Measurements from ENCODE around the gene LPCAT1. TPM values are rescaled to one million over a fixed set of nuclear protein-coding genes. Genes with fewer than 3 reads are reported as not detected.
"Not testable (repeated sequence)": the region's sequence is repeated elsewhere in the genome, so short reads cannot be mapped to it uniquely, and the experiment has no call there.

LPCAT1 gene
- total RNA-seq, 2 donors from 2014 or later = 90.0 to 179 TPM

GRCh38 chr5:1509346-1510085 is 14.2 kb downstream of the LPCAT1 start:
- Mint-ChIP-seq H3K36me3 (no peaks in the 10 kb centered on the region), H3K4me1 (ENCODE audit: low read depth in 2 of 2) (peaks cover 53 to 60% of the 10 kb centered on the region in 2 donors), H3K27me3 (no peaks in the 10 kb centered on the region), H3K9me3 (no peaks in the 10 kb centered on the region), H3K4me3 (no peak overlapping the region), H3K27ac (peak overlapping the region; percentile 35 to 54)
- ATAC-seq (no peak), DNase-seq (ENCODE audit: low spot score) (peak; percentile 46)

- Mint-ChIP-seq H3K27me3 (no peaks in the 10 kb centered on the region), H3K4me1 (ENCODE audit: low read depth in 2 of 2) (peaks cover 56 to 62% of the 10 kb centered on the region in 2 donors), H3K9me3 (no peaks in the 10 kb centered on the region), H3K4me3 (no peak overlapping the region), H3K27ac (peak overlapping the region in 1 of 2 donors; percentile 54), H3K36me3 (no peaks in the 10 kb centered on the region)
- no peak for ATAC-seq
- DNase-seq (ENCODE audit: low spot score) = peak; percentile 59
Observed at GRCh38 chr5:1508659-1509290, 15.0 kb downstream of the LPCAT1 start.

- H3K4me3 Mint-ChIP-seq = no peak overlapping the region
- no peaks in the 10 kb centered on the region for H3K27me3 Mint-ChIP-seq
- peaks cover 56 to 64% of the 10 kb centered on the region in 2 donors for H3K4me1 Mint-ChIP-seq (ENCODE audit: low read depth in 2 of 2)
- peak; percentile 47 for DNase-seq (ENCODE audit: low spot score)
- no peaks in the 10 kb centered on the region for H3K9me3 Mint-ChIP-seq
- no peak for ATAC-seq
- H3K27ac Mint-ChIP-seq = peak overlapping the region in 1 of 2 donors; percentile 54
- H3K36me3 Mint-ChIP-seq = no peaks in the 10 kb centered on the region
Observed at GRCh38 chr5:1507961-1508658, 15.7 kb downstream of the LPCAT1 start.

GRCh38 chr5:1507457-1507856 is 16.3 kb downstream of the LPCAT1 start:
- no peak for ATAC-seq
- Mint-ChIP-seq H3K27ac (peak overlapping the region in 1 of 2 donors; percentile 56), H3K27me3 (no peaks in the 10 kb centered on the region), H3K9me3 (no peaks in the 10 kb centered on the region), H3K36me3 (no peaks in the 10 kb centered on the region), H3K4me3 (no peak overlapping the region), H3K4me1 (ENCODE audit: low read depth in 2 of 2) (peaks cover 58 to 65% of the 10 kb centered on the region in 2 donors)
- DNase-seq (ENCODE audit: low spot score) = peak; percentile 34

GRCh38 chr5:1507014-1507375 is 16.8 kb downstream of the LPCAT1 start:
- Mint-ChIP-seq H3K27me3 (no peaks in the 10 kb centered on the region), H3K4me3 (no peak overlapping the region), H3K4me1 (ENCODE audit: low read depth in 2 of 2) (peaks cover 62 to 65% of the 10 kb centered on the region in 2 donors), H3K9me3 (no peaks in the 10 kb centered on the region), H3K27ac (peak overlapping the region in 1 of 2 donors; percentile 56), H3K36me3 (no peaks in the 10 kb centered on the region)
- DNase-seq (ENCODE audit: low spot score) = peak; percentile 40
- no peak for ATAC-seq

- Mint-ChIP-seq H3K9me3 (no peaks in the 10 kb centered on the region), H3K4me3 (no peak overlapping the region), H3K27ac (peak overlapping the region in 1 of 2 donors; percentile 56), H3K36me3 (no peaks in the 10 kb centered on the region), H3K27me3 (no peaks in the 10 kb centered on the region), H3K4me1 (ENCODE audit: low read depth in 2 of 2) (peaks cover 63 to 64% of the 10 kb centered on the region in 2 donors)
- no peak for ATAC-seq
- DNase-seq (ENCODE audit: low spot score) = peak; percentile 51
Observed at GRCh38 chr5:1506242-1507013, 17.3 kb downstream of the LPCAT1 start.

GRCh38 chr5:1505506-1506241 is 18.1 kb downstream of the LPCAT1 start:
- DNase-seq (ENCODE audit: low spot score) (no peak), ATAC-seq (no peak)
- peak overlapping the region; percentile 43 for H3K4me3 Mint-ChIP-seq
- H3K4me1 Mint-ChIP-seq (ENCODE audit: low read depth in 2 of 2) = peaks cover 66 to 67% of the 10 kb centered on the region in 2 donors
- no peak overlapping the region for H3K27ac Mint-ChIP-seq
- H3K36me3 Mint-ChIP-seq = no peaks in the 10 kb centered on the region
- H3K27me3 Mint-ChIP-seq = no peaks in the 10 kb centered on the region
- no peaks in the 10 kb centered on the region for H3K9me3 Mint-ChIP-seq

GRCh38 chr5:1505089-1505488 is 18.7 kb downstream of the LPCAT1 start:
- H3K36me3 Mint-ChIP-seq; H3K27me3 Mint-ChIP-seq; ATAC-seq; H3K9me3 Mint-ChIP-seq; DNase-seq (ENCODE audit: low spot score); H3K27ac Mint-ChIP-seq: not testable (repeated sequence)
- Mint-ChIP-seq H3K4me1 (ENCODE audit: low read depth in 2 of 2) (peaks cover 62 to 67% of the 10 kb centered on the region in 2 donors), H3K4me3 (peak overlapping the region; percentile 32)

GRCh38 chr5:1504617-1505016 is 19.1 kb downstream of the LPCAT1 start:
- Mint-ChIP-seq H3K36me3 (no peaks in the 10 kb centered on the region), H3K27ac (peak overlapping the region in 1 of 2 donors; percentile 59), H3K4me1 (ENCODE audit: low read depth in 2 of 2) (peaks cover 59 to 67% of the 10 kb centered on the region in 2 donors), H3K27me3 (no peaks in the 10 kb centered on the region), H3K9me3 (no peaks in the 10 kb centered on the region), H3K4me3 (peak overlapping the region; percentile 32)
- DNase-seq (ENCODE audit: low spot score) (no peak), ATAC-seq (no peak)

- H3K27me3 Mint-ChIP-seq = no peaks in the 10 kb centered on the region
- peaks cover 55 to 66% of the 10 kb centered on the region in 2 donors for H3K4me1 Mint-ChIP-seq (ENCODE audit: low read depth in 2 of 2)
- no peaks in the 10 kb centered on the region for H3K9me3 Mint-ChIP-seq
- DNase-seq (ENCODE audit: low spot score) = no peak
- no peaks in the 10 kb centered on the region for H3K36me3 Mint-ChIP-seq
- H3K4me3 Mint-ChIP-seq = peak overlapping the region; percentile 84
- H3K27ac Mint-ChIP-seq = peak overlapping the region; percentile 59 to 74
- ATAC-seq = no peak
Observed at GRCh38 chr5:1504069-1504595, 19.6 kb downstream of the LPCAT1 start.

GRCh38 chr5:1503241-1504068 is 20.3 kb downstream of the LPCAT1 start:
- H3K36me3 Mint-ChIP-seq = peaks cover 3% of the 10 kb centered on the region
- peak overlapping the region; percentile 59 to 74 for H3K27ac Mint-ChIP-seq
- H3K4me1 Mint-ChIP-seq (ENCODE audit: low read depth in 2 of 2) = peaks cover 62 to 73% of the 10 kb centered on the region in 2 donors
- H3K9me3 Mint-ChIP-seq = no peaks in the 10 kb centered on the region
- ATAC-seq (peak; percentile 69 to 75), DNase-seq (ENCODE audit: low spot score) (peak; percentile 78)
- H3K4me3 Mint-ChIP-seq = peak overlapping the region; percentile 84
- no peaks in the 10 kb centered on the region for H3K27me3 Mint-ChIP-seq

- Mint-ChIP-seq H3K27ac (peak overlapping the region; percentile 59 to 74), H3K27me3 (no peaks in the 10 kb centered on the region), H3K4me1 (ENCODE audit: low read depth in 2 of 2) (peaks cover 66 to 74% of the 10 kb centered on the region in 2 donors), H3K9me3 (no peaks in the 10 kb centered on the region), H3K4me3 (peak overlapping the region; percentile 84), H3K36me3 (peaks cover 4% of the 10 kb centered on the region)
- ATAC-seq (no peak), DNase-seq (ENCODE audit: low spot score) (no peak)
Observed at GRCh38 chr5:1502737-1503120, 21.0 kb downstream of the LPCAT1 start.
